Astrocyte (in vitro differentiated cells and primary cell): ENCODE results near the gene SOX18. TPM values are rescaled to one million over a fixed set of nuclear protein-coding genes. Genes with fewer than 3 reads are reported as not detected.

Experiments
- DNase-seq: peaks from one replicate; pipeline ENCODE4 v3.0.0-alpha.2; 2010; ENCODE audit warnings: low read depth
- FAIRE-seq: peaks from 2 replicates; lab custom pipeline; 2011; peaks lifted over from hg19 to GRCh38; lab: Jason Lieb, UNC
- H2AFZ ChIP-seq: 2 replicates; pipeline ENCODE4 v1.6.0; 2012; ENCODE audit warnings: low read depth, low read length, inconsistent platforms
- H3K27ac ChIP-seq: 2 replicates; pipeline ENCODE4 v1.5.1; 2011; ENCODE audit warnings: low read depth, low read length, inconsistent platforms
- H3K27me3 ChIP-seq: 2 replicates; pipeline ENCODE4 v1.6.0; 2011; ENCODE audit warnings: low read length, inconsistent platforms; ENCODE audit not compliant: insufficient read depth
- H3K36me3 ChIP-seq: 2 replicates; pipeline ENCODE4 v1.5.1; 2011; ENCODE audit warnings: low read length, inconsistent platforms; ENCODE audit not compliant: insufficient read depth
- H3K4me1 ChIP-seq: 2 replicates; pipeline ENCODE4 v1.5.1; 2011; ENCODE audit warnings: low read length, inconsistent platforms; ENCODE audit not compliant: insufficient read depth
- H3K4me2 ChIP-seq: 2 replicates; pipeline ENCODE4 v1.6.0; 2012; ENCODE audit warnings: low read length, inconsistent platforms
- H3K4me3 ChIP-seq: 2 replicates; pipeline ENCODE4 v1.5.1; 2011; ENCODE audit warnings: low read depth, mild to moderate bottlenecking, low read length, inconsistent platforms; ENCODE audit not compliant: insufficient read depth
- H3K79me2 ChIP-seq: 2 replicates; pipeline ENCODE4 v1.6.0; 2012; ENCODE audit warnings: mild to moderate bottlenecking, low read length, inconsistent platforms; ENCODE audit not compliant: insufficient read depth
- H3K9ac ChIP-seq: 2 replicates; pipeline ENCODE4 v1.6.0; 2012; ENCODE audit warnings: mild to moderate bottlenecking, low read length, inconsistent platforms
- H3K9me3 ChIP-seq: 2 replicates; pipeline ENCODE4 v1.5.1; 2012; ENCODE audit warnings: low read depth, mild to moderate bottlenecking, low read length, inconsistent platforms; ENCODE audit not compliant: insufficient read depth
- H4K20me1 ChIP-seq: 2 replicates; pipeline ENCODE4 v1.6.0; 2012; ENCODE audit warnings: low read length, inconsistent platforms; ENCODE audit not compliant: insufficient read depth
- H3K27ac Mint-ChIP-seq: one replicate; pipeline ENCODE4 v1.8.0; 2021; ENCODE audit warnings: mild to moderate bottlenecking, mixed read lengths; ENCODE audit not compliant: unreplicated experiment
- H3K27me3 Mint-ChIP-seq: one replicate; pipeline ENCODE4 v1.8.0; 2021; ENCODE audit warnings: low read depth, mixed read lengths; ENCODE audit not compliant: unreplicated experiment
- H3K36me3 Mint-ChIP-seq: one replicate; pipeline ENCODE4 v1.8.0; 2021; ENCODE audit warnings: low read depth, mixed read lengths; ENCODE audit not compliant: unreplicated experiment
- H3K4me1 Mint-ChIP-seq: one replicate; pipeline ENCODE4 v1.8.0; 2021; ENCODE audit warnings: low read depth, mixed read lengths; ENCODE audit not compliant: unreplicated experiment
- H3K4me3 Mint-ChIP-seq: one replicate; pipeline ENCODE4 v1.8.0; 2021; ENCODE audit warnings: mild to moderate bottlenecking, moderate library complexity, mixed read lengths; ENCODE audit not compliant: unreplicated experiment
- H3K9me3 Mint-ChIP-seq: one replicate; pipeline ENCODE4 v1.8.0; 2021; ENCODE audit warnings: mild to moderate bottlenecking, mixed read lengths; ENCODE audit not compliant: unreplicated experiment
- EZH2 ChIP-seq: IDR thresholded peaks from 2 replicates; pipeline ENCODE4 v1.6.1; 2012; ENCODE audit warnings: mild to moderate bottlenecking, low read length, inconsistent platforms; ENCODE audit not compliant: insufficient read depth
- total RNA-seq: library from RNA; stranded (reverse); gene quantifications from 2 replicates; pipeline ENCODE4 v1.2.1, GENCODE V29; 2021
- TF ChIP-seq, protein P1 (sequence below): IDR thresholded peaks from 2 replicates; pipeline ENCODE4 v1.5.1; 2011; ENCODE audit warnings: low read depth, mild to moderate bottlenecking, inconsistent platforms, low read length, moderate library complexity; ENCODE audit not compliant: insufficient read depth

The SOX18 gene
- total RNA-seq, 1 donor from 2014 or later: 0.52 TPM

DNA sequence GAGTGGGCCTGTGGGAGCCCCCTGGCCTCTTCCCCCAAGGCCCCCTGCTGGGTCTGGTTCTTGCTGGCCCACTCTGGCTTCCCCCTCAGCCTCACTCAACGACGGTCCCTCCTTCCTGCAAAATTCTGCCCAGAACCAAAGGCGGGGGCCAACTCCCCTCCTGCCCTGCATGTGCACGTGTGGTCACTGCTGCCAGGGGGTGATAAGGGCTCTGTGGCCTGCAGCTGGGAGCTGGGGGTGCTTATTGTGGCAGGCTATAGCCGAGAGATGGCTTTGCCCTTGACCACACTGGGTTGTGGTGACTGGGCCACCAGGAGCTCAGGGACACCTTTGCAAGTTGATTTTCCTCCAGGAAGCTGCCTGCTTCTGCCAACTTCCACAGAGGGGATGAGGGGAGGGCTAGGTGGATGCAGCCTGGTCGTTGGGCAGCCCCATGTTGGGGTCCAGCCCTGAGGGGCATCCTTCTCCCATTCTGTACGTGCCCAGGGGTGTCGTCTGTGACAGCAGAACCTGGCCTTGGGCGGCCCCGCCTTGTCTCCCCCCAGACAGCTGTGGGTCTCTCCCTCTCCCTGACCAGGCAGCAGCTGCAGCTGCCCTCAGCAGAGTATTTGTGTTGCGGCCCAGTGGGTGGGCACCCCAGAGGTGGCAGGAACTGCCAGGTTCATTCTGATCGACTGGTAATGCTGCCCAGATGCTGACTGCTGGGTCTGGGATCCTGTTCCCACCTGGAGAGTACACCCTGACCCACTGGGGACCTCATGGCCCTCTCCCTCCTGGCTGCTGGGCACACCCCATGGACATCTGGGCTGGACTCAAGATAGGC lies 19.2 kb upstream of the SOX18 start:
- H3K36me3 Mint-ChIP-seq: peaks cover 4% of the 10 kb centered on the region
- no peaks in the 10 kb centered on the region for H3K9me3 ChIP-seq
- H3K4me3 ChIP-seq: no peak overlapping the region
- peaks cover 2% of the 10 kb centered on the region for H3K79me2 ChIP-seq
- H4K20me1 ChIP-seq: peaks cover 32% of the 10 kb centered on the region
- H3K36me3 ChIP-seq: no peaks in the 10 kb centered on the region
- H3K4me3 Mint-ChIP-seq: no peak overlapping the region
- no peaks in the 10 kb centered on the region for H3K27me3 Mint-ChIP-seq
- H3K27ac ChIP-seq: no peak overlapping the region
- H3K27me3 ChIP-seq: no peaks in the 10 kb centered on the region
- peaks cover 23% of the 10 kb centered on the region for H3K4me1 ChIP-seq
- H3K9ac ChIP-seq: no peak overlapping the region
- no peaks in the 10 kb centered on the region for H3K9me3 Mint-ChIP-seq
- no peak for FAIRE-seq
- H3K27ac Mint-ChIP-seq: no peak overlapping the region
- no peak overlapping the region for H3K4me2 ChIP-seq
- TF ChIP-seq, protein P1, sequence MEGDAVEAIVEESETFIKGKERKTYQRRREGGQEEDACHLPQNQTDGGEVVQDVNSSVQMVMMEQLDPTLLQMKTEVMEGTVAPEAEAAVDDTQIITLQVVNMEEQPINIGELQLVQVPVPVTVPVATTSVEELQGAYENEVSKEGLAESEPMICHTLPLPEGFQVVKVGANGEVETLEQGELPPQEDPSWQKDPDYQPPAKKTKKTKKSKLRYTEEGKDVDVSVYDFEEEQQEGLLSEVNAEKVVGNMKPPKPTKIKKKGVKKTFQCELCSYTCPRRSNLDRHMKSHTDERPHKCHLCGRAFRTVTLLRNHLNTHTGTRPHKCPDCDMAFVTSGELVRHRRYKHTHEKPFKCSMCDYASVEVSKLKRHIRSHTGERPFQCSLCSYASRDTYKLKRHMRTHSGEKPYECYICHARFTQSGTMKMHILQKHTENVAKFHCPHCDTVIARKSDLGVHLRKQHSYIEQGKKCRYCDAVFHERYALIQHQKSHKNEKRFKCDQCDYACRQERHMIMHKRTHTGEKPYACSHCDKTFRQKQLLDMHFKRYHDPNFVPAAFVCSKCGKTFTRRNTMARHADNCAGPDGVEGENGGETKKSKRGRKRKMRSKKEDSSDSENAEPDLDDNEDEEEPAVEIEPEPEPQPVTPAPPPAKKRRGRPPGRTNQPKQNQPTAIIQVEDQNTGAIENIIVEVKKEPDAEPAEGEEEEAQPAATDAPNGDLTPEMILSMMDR: no peak
- no peak for TF ChIP-seq EZH2
- H3K4me1 Mint-ChIP-seq: peaks cover 18% of the 10 kb centered on the region
- H2AFZ ChIP-seq: no peak overlapping the region
- no peak for DNase-seq

DNA sequence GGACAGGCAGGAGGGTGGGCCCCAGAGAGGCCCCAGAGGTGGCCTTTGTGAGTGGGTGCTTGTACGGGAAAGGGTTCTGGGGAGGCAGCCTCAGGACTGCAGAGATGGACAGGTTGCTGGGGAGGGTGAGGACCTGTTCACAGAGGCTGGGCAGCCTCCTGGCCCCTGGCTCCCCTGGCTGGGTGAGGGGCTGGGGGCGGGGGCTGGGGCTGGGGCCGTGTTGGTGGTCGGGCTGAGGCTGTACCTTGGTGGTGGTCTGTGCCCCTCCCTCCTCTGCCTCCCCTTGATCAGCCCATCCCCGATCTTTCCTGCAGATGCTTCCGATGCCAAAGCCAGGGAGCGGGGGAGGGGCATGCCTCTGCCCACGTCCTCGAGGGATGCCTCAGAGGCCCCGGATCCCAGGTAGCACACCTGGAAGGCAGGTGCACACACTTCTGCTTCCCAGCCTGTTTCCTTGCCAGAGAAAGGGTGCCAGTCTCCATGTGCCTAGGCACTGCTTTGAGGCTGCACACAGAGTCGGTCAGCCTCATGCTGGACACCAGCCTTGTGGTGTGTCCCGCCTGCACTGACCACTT lies 18.4 kb upstream of the SOX18 start:
- no peaks in the 10 kb centered on the region for H3K36me3 ChIP-seq
- H3K4me2 ChIP-seq: no peak overlapping the region
- no peaks in the 10 kb centered on the region for H3K27me3 ChIP-seq
- Mint-ChIP-seq H3K27me3 (no peaks in the 10 kb centered on the region), H3K4me1 (peaks cover 18% of the 10 kb centered on the region), H3K36me3 (peaks cover 4% of the 10 kb centered on the region), H3K27ac (no peak overlapping the region), H3K4me3 (no peak overlapping the region), H3K9me3 (no peaks in the 10 kb centered on the region)
- peaks cover 24% of the 10 kb centered on the region for H3K4me1 ChIP-seq
- FAIRE-seq (no peak), DNase-seq (no peak)
- no peak overlapping the region for H2AFZ ChIP-seq
- peaks cover 32% of the 10 kb centered on the region for H4K20me1 ChIP-seq
- H3K4me3 ChIP-seq: no peak overlapping the region
- H3K9ac ChIP-seq: no peak overlapping the region
- no peaks in the 10 kb centered on the region for H3K9me3 ChIP-seq
- no peak overlapping the region for H3K27ac ChIP-seq
- peaks cover 5% of the 10 kb centered on the region for H3K79me2 ChIP-seq
- TF ChIP-seq, protein P1: no peak
- no peak for TF ChIP-seq EZH2
